DND-41 (cell line): ENCODE data around the gene PCNA.
A peak's percentile ranks its signal among the peaks of the same experiment; 100 is the strongest.

Experiments used
- ATAC-seq: fragments of 200-7000 bp; cut with Tn5 transposase; 3 replicates; pipeline ENCODE4 v1.9.1; 2021; ENCODE audit warnings: low read depth; ENCODE audit not compliant: insufficient read depth
- DNase-seq: peaks from one replicate; pipeline ENCODE4 v3.0.0-alpha.2; 2020
- H2AFZ ChIP-seq: 2 replicates; pipeline ENCODE4 v1.6.0; 2012; ENCODE audit warnings: low read depth, low read length
- H3K27ac ChIP-seq: 2 replicates; pipeline ENCODE4 v1.5.1; 2012; ENCODE audit warnings: low read length, inconsistent platforms
- H3K27me3 ChIP-seq: fragments of 200-600 bp; sonication (generic); 2 replicates; pipeline ENCODE4 v1.6.0; 2012; ENCODE audit warnings: low read length, mild to moderate bottlenecking, inconsistent platforms; ENCODE audit not compliant: insufficient read depth, poor library complexity
- H3K36me3 ChIP-seq: 2 replicates; pipeline ENCODE4 v1.5.1; 2012; ENCODE audit warnings: low read length, inconsistent platforms; ENCODE audit not compliant: insufficient read depth
- H3K4me1 ChIP-seq: 2 replicates; pipeline ENCODE4 v1.5.1; 2012; ENCODE audit warnings: mild to moderate bottlenecking, low read length; ENCODE audit not compliant: insufficient read depth
- H3K4me2 ChIP-seq: 2 replicates; pipeline ENCODE4 v1.6.0; 2012; ENCODE audit warnings: mild to moderate bottlenecking, moderate library complexity, low read length, inconsistent platforms; ENCODE audit not compliant: insufficient read depth
- H3K4me3 ChIP-seq, 2 experiments: fragments of 200-600 bp in 1 of 2; shearing (Covaris generic) in 1 of 2; 2 replicates each; pipeline ENCODE4 v1.5.1; 2012 to 2016; ENCODE audit warnings: inconsistent platforms in 2 of 2, low read length in 2 of 2, mild to moderate bottlenecking in 2 of 2, low read depth in 1 of 2, moderate library complexity in 1 of 2
- H3K79me2 ChIP-seq: 2 replicates; pipeline ENCODE4 v1.6.0; 2012; ENCODE audit warnings: low read length, inconsistent platforms; ENCODE audit not compliant: insufficient read depth
- H3K9ac ChIP-seq: 2 replicates; pipeline ENCODE4 v1.6.0; 2012; ENCODE audit warnings: low read depth, mild to moderate bottlenecking, inconsistent platforms, low read length, moderate library complexity
- H3K9me3 ChIP-seq: 2 replicates; pipeline ENCODE4 v1.5.1; 2012; ENCODE audit warnings: low read length, moderate library complexity, mild to moderate bottlenecking, inconsistent platforms; ENCODE audit not compliant: insufficient read depth, severe bottlenecking
- H4K20me1 ChIP-seq: 2 replicates; pipeline ENCODE4 v1.6.0; 2012; ENCODE audit warnings: low read length; ENCODE audit not compliant: insufficient read depth
- CTCF ChIP-seq: IDR thresholded peaks from 2 replicates; pipeline ENCODE4 v1.5.1; 2012; ENCODE audit warnings: borderline replicate concordance, low read length, moderate library complexity, mild to moderate bottlenecking; ENCODE audit not compliant: poor library complexity, severe bottlenecking; ENCODE audit errors: extremely low read depth
- EZH2 ChIP-seq: IDR thresholded peaks from 3 replicates; pipeline ENCODE4 v1.6.1; 2012; ENCODE audit warnings: borderline replicate concordance, low read depth, mild to moderate bottlenecking, moderate library complexity, low read length, inconsistent platforms; ENCODE audit not compliant: severe bottlenecking

PCNA gene

GRCh38 chr20:5156675-5157448, 37.1 kb upstream of the PCNA start:
- no peaks in the 10 kb centered on the region for H3K4me1 ChIP-seq
- ATAC-seq (peak; percentile 54; the same call in 2 of the 3 replicates), DNase-seq (no peak)
- no peak overlapping the region for H3K4me3 ChIP-seq
- H3K79me2 ChIP-seq: peaks cover 97% of the 10 kb centered on the region
- TF ChIP-seq CTCF: no peak
- no peak for TF ChIP-seq EZH2
- H3K36me3 ChIP-seq: peaks cover 15% of the 10 kb centered on the region; the same call in 1 of the 2 replicates
- H3K9ac ChIP-seq: no peak overlapping the region
- no peak overlapping the region for H2AFZ ChIP-seq
- no peak overlapping the region for H3K27ac ChIP-seq
- no peaks in the 10 kb centered on the region for H3K9me3 ChIP-seq
- no peaks in the 10 kb centered on the region for H3K27me3 ChIP-seq
- no peak overlapping the region for H3K4me2 ChIP-seq
- H4K20me1 ChIP-seq: peaks cover 68% of the 10 kb centered on the region

GRCh38 chr20:5155404-5155803, 35.6 kb upstream of the PCNA start:
- Histone ChIP-seq H3K4me2 (no peak overlapping the region), H3K36me3 (peaks cover 15% of the 10 kb centered on the region; the same call in 1 of the 2 replicates), H3K4me3 (no peak overlapping the region), H2AFZ (no peak overlapping the region), H3K9ac (no peak overlapping the region), H3K27ac (no peak overlapping the region), H3K27me3 (no peaks in the 10 kb centered on the region), H3K79me2 (peaks cover 95% of the 10 kb centered on the region), H3K9me3 (no peaks in the 10 kb centered on the region), H3K4me1 (no peaks in the 10 kb centered on the region), H4K20me1 (peaks cover 67% of the 10 kb centered on the region)
- no peak for ATAC-seq
- TF ChIP-seq EZH2 (no peak), CTCF (no peak)
- DNase-seq: no peak

GRCh38 chr20:5154543-5154925, 34.8 kb upstream of the PCNA start:
- ATAC-seq (no peak), DNase-seq (no peak)
- no peak overlapping the region for H3K4me3 ChIP-seq
- H4K20me1 ChIP-seq: peaks cover 67% of the 10 kb centered on the region
- H3K36me3 ChIP-seq: peaks cover 15% of the 10 kb centered on the region; the same call in 1 of the 2 replicates
- no peaks in the 10 kb centered on the region for H3K27me3 ChIP-seq
- H3K9me3 ChIP-seq: no peaks in the 10 kb centered on the region
- no peak overlapping the region for H3K9ac ChIP-seq
- TF ChIP-seq EZH2 (no peak), CTCF (no peak)
- no peak overlapping the region for H3K4me2 ChIP-seq
- H3K4me1 ChIP-seq: no peaks in the 10 kb centered on the region
- H3K27ac ChIP-seq: no peak overlapping the region
- H3K79me2 ChIP-seq: peaks cover 95% of the 10 kb centered on the region
- H2AFZ ChIP-seq: no peak overlapping the region
